Keratinocyte (primary cell): ENCODE measurements around the gene MAD1L1. TPM values are rescaled to one million over a fixed set of nuclear protein-coding genes. Genes with fewer than 3 reads are reported as not detected.

Experiments used
- DNase-seq: peaks from one replicate; pipeline ENCODE4 v3.0.0-alpha.2; 2011; ENCODE audit warnings: low read depth, missing footprints, low spot score
- FAIRE-seq: peaks from 2 replicates; lab custom pipeline; 2011; peaks lifted over from hg19 to GRCh38; lab: Jason Lieb, UNC
- H2AFZ ChIP-seq: 2 replicates; pipeline ENCODE4 v1.6.0; 2012; ENCODE audit warnings: low read length, control low read depth, inconsistent platforms; ENCODE audit not compliant: control insufficient read depth
- H3K27ac ChIP-seq: 2 replicates; pipeline ENCODE4 v1.5.1; 2011; ENCODE audit warnings: low read length; ENCODE audit not compliant: control insufficient read depth, insufficient read depth
- H3K27me3 ChIP-seq: 3 replicates; pipeline ENCODE4 v1.6.0; 2011; ENCODE audit warnings: low read length; ENCODE audit not compliant: control insufficient read depth, insufficient read depth; ENCODE audit errors: extremely low read depth
- H3K36me3 ChIP-seq, 2 experiments: 2 replicates in 1 of 2; 3 replicates in 1 of 2; pipeline ENCODE4 v1.5.1; 2011; ENCODE audit warnings: low read length in 2 of 2, mild to moderate bottlenecking in 1 of 2; ENCODE audit not compliant: control insufficient read depth in 2 of 2, insufficient read depth in 2 of 2; ENCODE audit errors: extremely low read depth in 1 of 2
- H3K4me1 ChIP-seq: 3 replicates; pipeline ENCODE4 v1.5.1; 2011; ENCODE audit warnings: low read length; ENCODE audit not compliant: control insufficient read depth, insufficient read depth; ENCODE audit errors: extremely low read depth
- H3K4me2 ChIP-seq: 3 replicates; pipeline ENCODE4 v1.6.0; 2011; ENCODE audit warnings: low read depth, low read length; ENCODE audit not compliant: control insufficient read depth, insufficient read depth; ENCODE audit errors: extremely low read depth
- H3K4me3 ChIP-seq, 3 experiments: fragments of 200-600 bp in 1 of 3; sonication (generic) in 1 of 3; 2 replicates in 2 of 3; 3 replicates in 1 of 3; pipeline ENCODE4 v1.5.1; 2011 to 2016; ENCODE audit warnings: low read length in 3 of 3, mild to moderate bottlenecking in 3 of 3, control low read depth in 2 of 3, inconsistent platforms in 1 of 3, low read depth in 1 of 3, mixed read lengths in 1 of 3, mixed run types in 1 of 3, moderate library complexity in 1 of 3; ENCODE audit not compliant: control insufficient read depth in 2 of 3, insufficient read depth in 2 of 3; ENCODE audit errors: extremely low read depth in 1 of 3
- H3K79me2 ChIP-seq: 2 replicates; pipeline ENCODE4 v1.6.0; 2012; ENCODE audit warnings: low read length; ENCODE audit not compliant: control insufficient read depth, insufficient read depth
- H3K9ac ChIP-seq: 3 replicates; pipeline ENCODE4 v1.6.0; 2011; ENCODE audit warnings: low read length; ENCODE audit not compliant: control insufficient read depth, insufficient read depth; ENCODE audit errors: extremely low read depth
- H3K9me1 ChIP-seq: 3 replicates; pipeline ENCODE4 v1.6.0; 2011; ENCODE audit warnings: low read length; ENCODE audit not compliant: control insufficient read depth, insufficient read depth; ENCODE audit errors: extremely low read depth
- H3K9me3 ChIP-seq: 2 replicates; pipeline ENCODE4 v1.5.1; 2012; ENCODE audit warnings: low read depth, low read length; ENCODE audit not compliant: control insufficient read depth
- H4K20me1 ChIP-seq: 3 replicates; pipeline ENCODE4 v1.6.0; 2011; ENCODE audit warnings: low read length; ENCODE audit not compliant: control insufficient read depth, insufficient read depth; ENCODE audit errors: extremely low read depth
- EZH2 ChIP-seq: IDR thresholded peaks from one replicate; pipeline ENCODE4 v1.6.1; 2012; ENCODE audit warnings: inconsistent platforms, mild to moderate bottlenecking, low read length, moderate library complexity
- dilution Hi-C: fragments of 300-500 bp; cut with MboI; formaldehyde crosslinking; loops from one replicate; pipeline ENCODE4 v1.7.0; 2020; ENCODE audit warnings: low sequenced_read_pairs; ENCODE audit not compliant: extremely low pct_ligation_motif_present
- polyA plus RNA-seq, 5 experiments: library from polyadenylated mRNA; depleted of rRNA in 3 of 5; stranded (reverse) in 3 of 5; stranded (forward) in 1 of 5; unstranded in 1 of 5; fragments of >200 nt; gene quantifications; 1 replicate in 1 of 5; 2 replicates in 3 of 5; 3 replicates in 1 of 5; pipeline versions ENCODE4 v1.2.1 to v1.2.3, GENCODE V29; 2011 to 2012; ENCODE audit warnings: missing spikeins in 2 of 5, low read depth in 1 of 5, low replicate concordance in 1 of 5
- TF ChIP-seq, protein P1 (sequence below), 3 experiments: IDR thresholded peaks in 1 of 3; conservative IDR thresholded peaks in 1 of 3; optimal IDR thresholded peaks in 1 of 3; 2 replicates in 2 of 3; 3 replicates in 1 of 3; pipeline versions ENCODE3 to v1.5.1; 2011; ENCODE audit warnings: low read length in 3 of 3, mild to moderate bottlenecking in 3 of 3, moderate library complexity in 2 of 3, control low read depth in 1 of 3, inconsistent platforms in 1 of 3; ENCODE audit not compliant: insufficient read depth in 2 of 3; ENCODE audit errors: extremely low read depth in 1 of 3

MAD1L1 gene
- polyA plus RNA-seq, 1 donor (not counting 4 experiments of a cell fraction or from before 2014, with no cell fraction given), result 18.0 TPM

DNA sequence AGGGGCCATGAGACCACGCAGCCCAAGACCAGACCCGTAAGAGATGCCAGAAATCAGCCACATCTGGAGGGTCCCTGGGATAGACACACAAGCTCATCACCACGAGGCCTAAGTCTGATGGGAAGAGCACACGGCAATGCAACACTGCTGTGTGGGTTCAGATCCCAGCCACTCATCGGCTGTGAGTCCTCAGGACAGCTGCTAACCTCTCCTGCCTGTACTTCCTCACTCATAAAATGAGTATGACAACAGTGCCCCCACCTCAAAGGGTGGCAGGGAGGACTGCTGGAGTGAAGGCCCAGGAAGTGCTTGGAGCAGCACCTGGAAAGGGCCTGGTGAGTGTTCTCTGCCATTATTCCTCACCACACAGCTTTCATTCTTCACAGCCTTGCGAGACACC is 60.9 kb downstream of the MAD1L1 start:
- Histone ChIP-seq H2AFZ (no peak overlapping the region), H3K9me3 (no peaks in the 10 kb centered on the region), H3K4me3 (no peak overlapping the region), H3K27me3 (no peaks in the 10 kb centered on the region), H3K9me1 (peaks cover 8% of the 10 kb centered on the region), H3K4me2 (no peak overlapping the region), H3K9ac (no peak overlapping the region), H3K79me2 (no peaks in the 10 kb centered on the region), H3K4me1 (peaks cover 25% of the 10 kb centered on the region), H4K20me1 (no peaks in the 10 kb centered on the region), H3K27ac (no peak overlapping the region), H3K36me3 (peaks cover 7 to 9% of the 10 kb centered on the region in 2 experiments)
- no peak for DNase-seq
- dilution Hi-C loops, result no loop called here
- TF ChIP-seq, protein P1, sequence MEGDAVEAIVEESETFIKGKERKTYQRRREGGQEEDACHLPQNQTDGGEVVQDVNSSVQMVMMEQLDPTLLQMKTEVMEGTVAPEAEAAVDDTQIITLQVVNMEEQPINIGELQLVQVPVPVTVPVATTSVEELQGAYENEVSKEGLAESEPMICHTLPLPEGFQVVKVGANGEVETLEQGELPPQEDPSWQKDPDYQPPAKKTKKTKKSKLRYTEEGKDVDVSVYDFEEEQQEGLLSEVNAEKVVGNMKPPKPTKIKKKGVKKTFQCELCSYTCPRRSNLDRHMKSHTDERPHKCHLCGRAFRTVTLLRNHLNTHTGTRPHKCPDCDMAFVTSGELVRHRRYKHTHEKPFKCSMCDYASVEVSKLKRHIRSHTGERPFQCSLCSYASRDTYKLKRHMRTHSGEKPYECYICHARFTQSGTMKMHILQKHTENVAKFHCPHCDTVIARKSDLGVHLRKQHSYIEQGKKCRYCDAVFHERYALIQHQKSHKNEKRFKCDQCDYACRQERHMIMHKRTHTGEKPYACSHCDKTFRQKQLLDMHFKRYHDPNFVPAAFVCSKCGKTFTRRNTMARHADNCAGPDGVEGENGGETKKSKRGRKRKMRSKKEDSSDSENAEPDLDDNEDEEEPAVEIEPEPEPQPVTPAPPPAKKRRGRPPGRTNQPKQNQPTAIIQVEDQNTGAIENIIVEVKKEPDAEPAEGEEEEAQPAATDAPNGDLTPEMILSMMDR (optimal IDR thresholded peaks at IDR 0.05 in 1 of 3, IDR thresholded peaks at IDR 0.05 in 1 of 3, conservative IDR thresholded peaks at IDR 0.05 in 1 of 3; ENCODE audit: extremely low read depth in 1 of 3, insufficient read depth in 2 of 3, low read length in 3 of 3), result no peak
- TF ChIP-seq EZH2, result no peak
- FAIRE-seq, result no peak

DNA sequence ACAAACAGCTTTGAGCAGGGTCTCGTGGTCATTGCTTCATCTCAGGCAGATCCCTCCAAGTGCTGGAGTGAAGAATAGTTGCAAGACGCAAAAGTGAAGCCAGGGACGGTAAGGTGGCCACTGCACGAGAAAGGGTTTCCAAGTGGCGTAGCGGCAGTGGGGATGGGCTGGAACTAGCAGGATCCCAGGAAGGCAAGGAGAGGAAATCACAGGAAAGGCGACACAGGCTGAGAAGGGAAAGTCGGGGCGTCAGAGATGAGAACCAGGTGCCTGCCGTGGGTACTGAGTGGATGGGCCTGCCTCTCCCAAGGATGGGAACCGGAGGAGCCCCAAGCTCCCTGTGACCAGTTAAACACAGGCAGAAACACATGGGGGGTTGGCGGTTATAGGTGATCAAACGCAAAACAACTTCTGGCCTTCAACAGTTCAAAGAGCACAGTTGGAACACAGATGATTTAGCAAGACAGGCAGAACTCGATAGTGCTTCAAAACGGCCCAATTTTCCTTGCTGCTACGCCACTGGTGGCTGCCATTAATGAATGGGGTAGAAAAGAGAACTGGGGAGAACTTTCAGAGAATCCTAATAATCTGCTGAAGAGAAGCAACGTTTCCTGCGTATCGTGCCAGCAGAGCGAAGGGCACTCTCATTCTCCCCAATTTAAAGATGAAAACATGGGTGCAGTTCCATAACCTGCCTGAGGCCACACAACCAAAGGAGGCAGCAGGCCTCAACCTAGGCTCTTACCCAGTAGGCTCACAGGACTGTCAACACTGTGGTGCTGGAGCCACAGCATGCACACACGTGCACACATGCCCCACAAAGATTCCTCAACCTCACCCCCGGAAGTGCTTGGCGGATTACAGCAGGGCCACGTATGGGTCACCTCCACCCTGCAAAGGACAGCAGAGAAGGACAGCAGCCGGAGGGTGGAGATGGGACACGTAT is 61.9 kb downstream of the MAD1L1 start:
- peaks cover 9% of the 10 kb centered on the region in 2 experiments for H3K36me3 ChIP-seq
- dilution Hi-C loops, result no loop called here
- no peak overlapping the region for H2AFZ ChIP-seq
- DNase-seq (no peak), FAIRE-seq (no peak)
- H3K9me1 ChIP-seq, result peaks cover 8% of the 10 kb centered on the region
- H3K4me2 ChIP-seq, result no peak overlapping the region
- TF ChIP-seq, protein P1 (optimal IDR thresholded peaks at IDR 0.05 in 1 of 3, IDR thresholded peaks at IDR 0.05 in 1 of 3, conservative IDR thresholded peaks at IDR 0.05 in 1 of 3; ENCODE audit: extremely low read depth in 1 of 3, insufficient read depth in 2 of 3, low read length in 3 of 3), result peak in 1 of 3 experiments; percentile 13
- TF ChIP-seq EZH2, result no peak
- no peaks in the 10 kb centered on the region for H3K27me3 ChIP-seq
- no peaks in the 10 kb centered on the region for H3K9me3 ChIP-seq
- no peaks in the 10 kb centered on the region for H4K20me1 ChIP-seq
- no peak overlapping the region for H3K4me3 ChIP-seq
- no peak overlapping the region for H3K9ac ChIP-seq
- no peaks in the 10 kb centered on the region for H3K79me2 ChIP-seq
- no peak overlapping the region for H3K27ac ChIP-seq
- peaks cover 22% of the 10 kb centered on the region for H3K4me1 ChIP-seq
